ENCODE results near the gene TPO.
"Not testable (repeated sequence)": the region's sequence is repeated elsewhere in the genome, so short reads cannot be mapped to it uniquely, and the experiment has no call there.

Gene TPO

DNA sequence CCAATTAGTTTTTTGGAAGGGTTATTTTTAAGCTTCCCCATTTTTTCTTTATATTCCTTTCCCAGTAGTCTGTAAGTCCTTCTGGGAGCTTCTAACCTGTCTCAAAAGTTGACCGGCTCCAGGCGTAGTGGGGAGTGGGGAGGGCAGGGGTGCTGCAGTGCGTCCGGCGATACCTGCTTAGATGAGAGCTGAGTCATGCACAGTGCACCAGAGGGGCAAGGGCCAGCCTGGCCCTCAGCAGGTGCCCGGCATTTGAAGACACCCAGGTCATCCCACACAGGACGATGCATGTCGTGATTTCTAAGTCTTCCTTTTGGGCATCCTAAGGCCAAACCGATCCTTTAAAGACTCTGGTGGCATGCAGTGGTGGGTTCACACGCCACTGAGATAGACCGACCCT, 73.4 kb downstream of the TPO start:
- DNase-seq = no peak

- DNase-seq = no peak
These were observed 74.5 kb downstream of the TPO start for GRCh38 chr2:1487758-1488157.

- no peak for DNase-seq
These were observed 75.0 kb downstream of the TPO start for GRCh38 chr2:1488181-1488671.

DNA sequence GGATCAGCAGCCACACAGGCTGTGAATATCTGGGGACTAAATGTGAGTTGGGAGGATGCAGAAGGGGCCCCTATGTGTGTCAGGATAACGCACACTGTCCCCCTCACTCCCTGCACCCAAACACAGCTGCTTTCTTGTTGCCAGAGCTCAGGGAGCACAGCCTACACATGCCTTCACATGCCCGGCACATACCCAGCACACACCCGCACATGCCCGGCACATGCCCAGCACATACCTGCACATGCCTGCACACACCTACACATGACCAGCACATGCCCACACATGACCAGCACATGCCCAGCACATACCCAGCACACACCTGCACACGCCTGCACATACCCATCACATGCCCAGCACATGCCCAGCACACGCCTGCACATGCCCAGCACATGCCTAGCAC, 75.6 kb downstream of the TPO start:
- DNase-seq = no peak

DNA sequence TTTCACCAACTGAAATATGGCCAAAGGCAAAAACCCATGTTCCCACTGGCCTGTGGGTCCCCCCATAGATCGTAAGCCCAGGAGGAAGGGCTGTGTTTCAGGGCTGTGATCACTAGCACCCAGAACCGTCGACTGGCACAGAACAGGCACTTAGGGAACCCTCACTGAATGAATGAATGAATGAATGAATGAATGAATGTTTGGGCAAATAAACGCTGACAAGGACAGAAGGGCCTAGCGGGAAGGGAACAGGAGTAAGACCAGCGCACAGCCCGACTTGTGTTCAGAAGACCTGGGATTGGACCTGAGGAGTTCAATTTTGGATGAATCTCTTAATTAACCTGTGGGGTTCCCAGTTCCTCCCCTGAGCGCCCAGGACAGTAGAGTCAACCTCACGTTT, 76.2 kb downstream of the TPO start:
- DNase-seq = no peak

DNA sequence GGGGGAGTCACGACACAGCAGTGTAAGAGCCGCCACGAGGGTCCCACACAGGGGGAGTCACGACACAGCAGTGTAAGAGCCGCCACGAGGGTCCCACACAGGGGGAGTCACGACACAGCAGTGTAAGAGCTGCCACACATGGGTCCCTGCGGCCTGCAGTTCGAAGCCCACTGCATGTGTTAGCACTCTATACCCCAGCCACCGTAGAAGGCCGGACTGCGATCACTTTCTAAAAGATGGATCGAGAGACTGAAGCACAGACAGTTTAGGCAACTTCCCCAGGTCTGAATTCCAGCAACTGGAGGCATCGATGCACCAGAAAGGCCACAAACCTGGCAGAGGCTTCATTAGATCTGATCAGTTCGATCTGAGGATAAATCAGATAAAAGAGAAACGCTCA, 77.1 kb downstream of the TPO start:
- not testable (repeated sequence) for DNase-seq

GRCh38 chr2:1491751-1492150, 78.5 kb downstream of the TPO start:
- DNase-seq = no peak

GRCh38 chr2:1492231-1492630, 79.0 kb downstream of the TPO start:
- not testable (repeated sequence) for DNase-seq

GRCh38 chr2:1492711-1493430, 79.6 kb downstream of the TPO start:
- DNase-seq = no peak

GRCh38 chr2:1493431-1494126, 80.3 kb downstream of the TPO start:
- no peak for DNase-seq

- DNase-seq = no peak
These were observed 81.0 kb downstream of the TPO start for GRCh38 chr2:1494257-1494656.

GRCh38 chr2:1494906-1495305, 81.6 kb downstream of the TPO start:
- DNase-seq = no peak

- DNase-seq = no peak
These were observed 82.6 kb downstream of the TPO start for GRCh38 chr2:1495676-1496358.

DNA sequence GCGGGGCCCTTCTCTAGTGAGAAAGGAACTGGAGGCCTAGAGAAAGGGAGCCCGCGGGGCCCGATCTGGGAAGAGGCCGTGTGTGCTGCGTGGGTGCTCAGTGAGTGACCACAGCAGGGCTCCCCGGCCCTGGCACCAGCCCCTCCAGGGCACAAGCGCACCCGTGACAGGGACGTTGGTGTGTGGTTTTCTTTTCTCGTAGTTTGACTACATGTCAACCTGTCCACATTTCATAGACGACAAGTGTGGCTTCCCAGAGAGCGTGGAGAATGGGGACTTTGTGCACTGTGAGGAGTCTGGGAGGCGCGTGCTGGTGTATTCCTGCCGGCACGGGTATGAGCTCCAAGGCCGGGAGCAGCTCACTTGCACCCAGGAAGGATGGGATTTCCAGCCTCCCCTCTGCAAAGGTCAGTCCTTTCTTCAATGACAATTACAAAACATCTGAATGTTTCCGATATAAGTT, 83.1 kb downstream of the TPO start:
- no peak for DNase-seq

GRCh38 chr2:1497122-1497611, 83.9 kb downstream of the TPO start:
- DNase-seq = no peak

- DNase-seq = no peak
These were observed 84.9 kb downstream of the TPO start for GRCh38 chr2:1498176-1498575.

DNA sequence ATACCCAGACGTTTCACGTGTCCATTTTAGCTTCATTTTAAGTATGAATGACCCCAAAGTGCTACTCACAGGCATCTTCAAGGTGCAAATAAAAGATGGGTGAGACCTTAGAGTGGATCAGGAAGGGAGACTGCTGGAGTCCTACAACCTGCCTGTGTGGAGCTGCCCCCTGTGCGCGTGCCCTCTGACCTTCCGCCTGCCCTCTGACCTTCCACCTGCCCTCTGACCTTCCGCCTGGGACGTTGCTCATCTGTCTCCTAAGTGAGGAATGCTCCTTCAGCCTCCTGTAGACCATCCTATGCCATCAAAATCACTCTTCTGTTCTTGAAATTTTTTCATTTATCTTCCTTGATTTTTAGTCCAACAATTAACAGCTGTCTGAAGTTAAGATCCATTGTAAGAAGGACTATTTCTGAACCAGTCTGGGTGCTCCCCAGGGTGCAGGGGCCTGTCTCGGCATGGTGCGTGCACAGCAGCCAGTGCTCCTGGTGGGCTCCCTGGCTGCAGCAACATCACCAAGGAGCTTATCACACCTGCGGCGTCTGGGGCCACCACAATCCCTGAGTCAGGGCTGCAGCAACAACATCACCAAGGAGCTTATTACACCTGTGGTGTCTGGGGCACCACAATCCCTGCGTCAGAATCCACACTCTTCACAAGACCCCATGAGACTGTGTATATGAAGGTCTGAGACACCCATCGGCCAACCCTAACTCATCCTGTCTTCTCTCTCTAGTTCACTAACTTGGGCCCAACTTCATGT, 86.0 kb downstream of the TPO start:
- DNase-seq = no peak

DNA sequence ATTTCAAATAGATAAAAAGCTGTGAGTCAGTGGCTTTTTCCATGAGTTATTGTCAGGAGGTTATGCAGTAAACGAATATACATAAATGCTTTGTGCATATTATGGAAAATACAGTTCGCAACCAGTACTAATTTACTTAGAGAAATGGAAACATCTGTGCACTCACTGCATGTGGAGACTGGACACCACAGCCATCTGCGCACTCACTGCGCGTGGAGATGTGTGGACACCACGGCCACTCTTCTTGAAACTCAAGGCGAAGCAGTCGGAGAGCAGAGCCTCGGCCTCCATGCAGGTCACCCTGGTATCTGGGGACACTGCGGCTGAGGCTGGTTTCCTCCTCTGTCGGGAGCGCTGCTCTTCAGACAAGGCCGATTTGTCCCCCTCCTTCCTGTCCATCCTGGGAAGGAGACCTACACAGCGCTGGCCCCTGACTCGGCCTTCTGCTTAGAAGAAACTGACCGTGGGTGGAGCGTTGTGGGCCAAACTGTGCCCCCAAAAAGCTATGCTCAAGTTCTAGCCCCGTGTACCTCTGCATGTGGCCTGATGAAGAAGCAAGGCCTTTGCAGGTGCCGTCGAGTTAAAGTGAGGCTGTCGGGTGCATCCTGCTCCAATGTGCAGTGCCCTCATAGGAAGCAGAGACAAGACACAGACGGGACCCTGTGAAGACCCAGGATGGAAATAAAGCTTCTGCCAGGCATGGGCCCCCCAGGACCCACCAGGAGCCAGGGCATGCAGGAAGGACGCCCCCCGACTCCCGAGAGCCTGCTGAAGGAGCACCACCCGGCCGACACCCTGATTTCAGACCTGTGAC, 88.0 kb downstream of the TPO start:
- DNase-seq = no peak

GRCh38 chr2:1501991-1502390, 88.7 kb downstream of the TPO start:
- DNase-seq = no peak

DNA sequence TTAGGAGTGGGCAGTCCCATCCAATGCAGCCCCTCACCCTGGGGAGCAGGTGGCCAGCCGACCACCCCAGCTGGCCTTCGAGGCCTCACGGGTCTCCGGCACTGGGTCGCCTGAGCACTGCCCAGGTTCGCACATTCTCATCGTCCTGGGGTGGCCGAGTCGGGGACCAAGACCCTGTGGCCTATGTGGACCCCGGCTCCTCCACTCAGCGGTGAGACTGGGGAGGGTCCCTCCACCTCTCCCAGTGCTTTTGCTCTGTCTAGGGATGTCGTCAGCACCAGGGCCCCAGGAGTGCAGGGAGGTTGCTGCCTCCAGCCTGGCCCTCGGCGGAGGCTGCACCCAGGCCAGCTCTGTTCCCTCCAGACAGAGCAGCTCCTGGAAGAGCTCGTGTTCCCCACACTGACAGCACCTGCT, 89.6 kb downstream of the TPO start:
- no peak for DNase-seq

- no peak for DNase-seq
These were observed 90.4 kb downstream of the TPO start for GRCh38 chr2:1503471-1504310.
